Activated T-cell treated with anti-CD3 and anti-CD28 coated beads, Interleukin-2, amount 50 U/mL, for 24 hours (primary cell): Measurements from ENCODE around the gene AKNAD1.
"Not testable (repeated sequence)": the region's sequence is repeated elsewhere in the genome, so short reads cannot be mapped to it uniquely, and the experiment has no call there.

Experiments
- DNase-seq: peaks from one replicate; pipeline ENCODE4 v3.0.0-alpha.2; 2020
- H3K27ac Mint-ChIP-seq: 2 replicates; pipeline ENCODE4 v1.8.0; 2020; ENCODE audit warnings: mild to moderate bottlenecking, mixed read lengths
- H3K27me3 Mint-ChIP-seq: 2 replicates; pipeline ENCODE4 v1.8.0; 2020; ENCODE audit warnings: mixed read lengths
- H3K36me3 Mint-ChIP-seq: 2 replicates; pipeline ENCODE4 v1.8.0; 2020; ENCODE audit warnings: low read depth, mixed read lengths
- H3K4me1 Mint-ChIP-seq: 2 replicates; pipeline ENCODE4 v1.8.0; 2020; ENCODE audit warnings: low read depth, mixed read lengths
- H3K4me3 Mint-ChIP-seq: 2 replicates; pipeline ENCODE4 v1.8.0; 2020; ENCODE audit warnings: mild to moderate bottlenecking, moderate library complexity, mixed read lengths
- H3K9me3 Mint-ChIP-seq: 2 replicates; pipeline ENCODE4 v1.8.0; 2020; ENCODE audit warnings: mixed read lengths

AKNAD1 gene, protein sequence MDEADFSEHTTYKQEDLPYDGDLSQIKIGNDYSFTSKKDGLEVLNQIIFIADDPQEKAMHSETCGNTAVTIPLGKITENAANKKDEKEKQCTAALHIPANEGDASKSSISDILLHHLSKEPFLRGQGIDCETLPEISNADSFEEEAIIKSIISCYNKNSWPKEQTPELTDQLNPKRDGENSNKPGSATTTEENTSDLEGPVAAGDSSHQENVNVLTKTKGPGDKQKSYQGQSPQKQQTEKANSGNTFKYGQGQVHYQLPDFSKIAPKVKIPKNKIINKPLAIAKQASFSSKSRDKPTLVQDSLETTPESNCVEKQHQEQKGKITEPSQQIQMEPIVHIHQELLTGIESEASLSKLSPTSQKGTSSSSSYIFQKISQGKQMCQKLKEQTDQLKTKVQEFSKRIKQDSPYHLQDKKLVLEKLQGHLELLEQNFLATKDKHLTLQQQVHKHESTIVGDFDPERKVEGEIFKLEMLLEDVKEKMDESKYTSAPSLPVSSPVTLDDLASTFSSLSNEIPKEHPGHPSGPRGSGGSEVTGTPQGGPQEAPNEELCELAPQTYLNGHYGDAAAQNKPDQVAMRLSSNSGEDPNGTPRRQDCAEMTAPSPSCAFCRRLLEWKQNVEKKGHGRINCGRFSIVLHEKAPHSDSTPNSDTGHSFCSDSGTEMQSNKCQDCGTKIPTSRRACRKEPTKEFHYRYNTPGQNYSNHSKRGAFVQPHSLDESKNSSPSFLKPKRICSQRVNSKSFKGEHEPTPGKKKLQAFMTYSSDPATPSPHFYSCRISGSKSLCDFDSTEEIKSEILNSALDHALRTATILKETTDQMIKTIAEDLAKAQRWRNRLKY

DNA sequence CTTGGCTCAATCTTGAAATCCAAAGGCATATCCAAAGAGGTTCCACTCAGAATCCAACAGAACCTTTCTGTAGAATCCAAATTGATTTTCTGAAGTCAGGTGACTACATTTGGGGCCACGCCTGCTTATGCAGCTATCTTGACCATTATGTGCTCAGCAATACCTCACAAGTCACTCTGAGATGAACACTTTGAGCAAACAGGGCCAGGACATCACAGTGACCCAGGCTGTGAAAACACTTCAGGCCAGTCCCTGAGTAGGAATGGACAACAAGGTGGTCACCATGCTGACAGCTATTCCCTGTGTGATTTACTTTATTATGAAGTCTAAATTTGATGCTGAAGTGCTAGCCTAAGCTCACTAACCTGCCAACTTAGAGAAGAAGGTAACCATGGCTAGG lies at the start of gene AKNAD1:
AKNAD1 (minus strand) TSS at position 101 of the 400 bp plus-strand sequence. CDS start 4,430 bp downstream, outside the sequence.
- H3K4me3 Mint-ChIP-seq = no peak within 1 kb of the TSS
- H3K27ac Mint-ChIP-seq = no peak within 1 kb of the TSS
- peaks cover 39% of the 10 kb centered on the region for H3K27me3 Mint-ChIP-seq
- H3K9me3 Mint-ChIP-seq = no peaks in the 10 kb centered on the region
- H3K4me1 Mint-ChIP-seq = peaks cover 9% of the 10 kb centered on the region
- no peaks in the 10 kb centered on the region for H3K36me3 Mint-ChIP-seq
- no peak for DNase-seq

DNA sequence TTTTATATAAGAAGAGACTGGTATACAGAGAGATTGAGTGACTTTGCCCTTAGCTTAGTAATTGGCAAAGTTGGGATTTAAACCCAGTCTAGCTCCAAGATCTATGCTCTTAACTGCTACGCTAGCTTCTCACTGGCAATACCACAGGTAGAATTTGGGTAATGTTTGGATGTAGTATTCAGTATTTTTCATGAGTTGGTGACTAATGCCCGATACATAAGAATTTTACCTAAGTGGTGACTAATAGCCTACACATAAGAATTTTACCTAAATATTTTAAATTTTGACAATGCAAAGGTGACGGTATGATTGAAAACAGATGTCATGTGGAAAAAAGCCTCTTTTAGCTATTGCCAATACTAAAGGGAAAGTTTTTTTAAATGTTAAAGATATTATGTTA lies 44.2 kb upstream of the AKNAD1 start:
- Mint-ChIP-seq H3K9me3 (no peaks in the 10 kb centered on the region), H3K36me3 (no peaks in the 10 kb centered on the region), H3K4me3 (no peak overlapping the region), H3K4me1 (no peaks in the 10 kb centered on the region), H3K27me3 (no peaks in the 10 kb centered on the region), H3K27ac (no peak overlapping the region)
- no peak for DNase-seq

DNA sequence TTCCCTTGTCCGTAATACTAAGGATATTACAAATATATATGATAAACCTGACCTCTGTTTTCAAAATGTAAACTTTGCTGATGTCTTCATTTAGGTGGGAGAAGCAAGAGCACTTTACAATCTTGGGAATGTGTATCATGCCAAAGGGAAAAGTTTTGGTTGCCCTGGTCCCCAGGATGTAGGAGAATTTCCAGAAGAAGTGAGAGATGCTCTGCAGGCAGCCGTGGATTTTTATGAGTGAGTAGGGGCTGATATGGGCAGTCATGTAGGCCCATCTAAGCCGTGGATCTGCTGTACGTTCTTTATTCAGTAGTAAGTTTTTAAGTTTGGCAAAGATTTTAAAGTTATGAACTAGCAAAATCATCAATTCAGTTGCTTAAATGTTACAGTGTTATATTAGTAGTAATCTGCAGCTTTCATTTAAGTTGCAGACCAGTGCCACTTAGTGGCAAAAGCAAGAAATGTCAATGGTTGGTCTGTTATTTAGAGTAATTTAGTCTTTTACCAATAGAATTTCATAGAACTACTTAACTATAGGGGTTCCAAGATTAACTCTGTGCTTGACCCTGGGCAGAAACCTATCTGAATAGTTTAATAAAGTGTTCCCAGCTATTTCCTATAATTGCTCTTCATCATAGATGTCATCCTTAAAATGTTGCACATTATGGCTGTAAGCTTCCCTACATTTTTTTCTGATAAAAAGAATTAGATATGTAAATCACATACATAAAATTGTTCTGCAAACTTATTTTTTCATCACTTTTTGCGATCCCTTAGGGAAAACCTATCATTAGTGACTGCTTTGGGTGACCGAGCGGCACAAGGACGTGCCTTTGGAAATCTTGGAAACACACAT lies 41.2 kb upstream of the AKNAD1 start:
- no peaks in the 10 kb centered on the region for H3K9me3 Mint-ChIP-seq
- no peak overlapping the region for H3K4me3 Mint-ChIP-seq
- peaks cover 3% of the 10 kb centered on the region for H3K27me3 Mint-ChIP-seq
- no peaks in the 10 kb centered on the region for H3K36me3 Mint-ChIP-seq
- H3K4me1 Mint-ChIP-seq = no peaks in the 10 kb centered on the region
- DNase-seq = no peak
- H3K27ac Mint-ChIP-seq = no peak overlapping the region

DNA sequence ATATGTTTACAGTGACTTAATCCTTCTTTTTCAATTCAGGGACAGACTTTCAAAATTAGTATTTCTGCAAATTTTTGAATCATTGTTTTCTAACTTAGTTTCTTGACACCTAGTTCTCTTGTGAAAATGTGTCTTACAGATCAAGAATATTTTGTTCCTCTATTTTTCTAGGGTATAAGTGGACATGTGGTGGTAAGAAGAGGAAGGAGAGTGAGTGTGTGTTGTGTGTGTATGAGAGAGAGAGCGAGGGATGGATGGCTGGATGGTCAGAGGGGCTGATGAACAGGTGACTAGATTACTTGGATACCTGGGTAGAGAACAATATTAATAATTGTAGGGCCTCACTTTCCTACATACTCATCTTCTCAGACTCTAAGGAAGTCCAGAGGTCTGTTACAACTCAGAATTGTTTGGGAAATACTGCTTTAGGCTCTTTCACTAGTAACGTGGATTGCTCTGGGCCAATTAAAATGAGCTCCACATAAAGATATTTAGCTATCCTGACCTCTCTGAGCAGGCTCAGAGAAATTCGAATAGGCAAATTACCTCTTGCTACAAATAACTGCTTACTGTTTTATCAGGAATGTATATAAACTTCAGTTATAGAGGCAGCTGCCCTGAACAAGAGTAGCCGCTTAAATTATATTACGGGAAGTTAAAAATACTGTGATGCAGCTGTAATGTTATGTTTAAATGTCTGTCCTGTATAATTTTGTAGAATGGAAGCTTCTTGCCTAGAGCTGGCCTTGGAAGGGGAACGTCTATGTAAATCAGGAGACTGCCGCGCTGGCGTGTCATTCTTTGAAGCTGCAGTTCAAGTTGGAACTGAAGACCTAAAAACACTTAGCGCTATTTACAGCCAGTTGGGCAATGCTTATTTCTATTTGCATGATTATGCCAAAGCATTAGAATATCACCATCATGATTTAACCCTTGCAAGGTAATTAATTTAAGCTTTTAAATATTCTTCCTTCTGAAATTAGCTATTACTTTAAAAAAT lies 39.6 kb upstream of the AKNAD1 start:
- no peak overlapping the region for H3K27ac Mint-ChIP-seq

DNA sequence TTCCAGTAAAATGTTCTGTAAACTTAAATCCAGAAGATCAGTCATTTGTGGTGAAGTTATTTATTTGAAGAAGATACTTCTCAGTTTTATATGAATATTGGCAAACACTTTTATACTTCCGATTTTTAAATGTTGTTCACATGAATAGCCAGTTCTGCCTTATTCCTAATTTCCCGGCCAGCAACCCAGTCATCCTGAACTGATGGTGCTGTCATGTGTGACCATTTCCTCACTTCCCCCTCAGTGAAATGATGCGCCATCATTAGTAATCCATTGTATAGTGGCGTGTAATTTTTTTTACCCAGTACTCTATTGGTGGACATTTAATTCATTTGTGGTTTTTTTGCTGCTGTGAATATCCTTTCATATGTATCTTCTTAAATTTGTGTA lies 36.2 kb upstream of the AKNAD1 start:
- H3K27me3 Mint-ChIP-seq = peaks cover 8% of the 10 kb centered on the region
- H3K9me3 Mint-ChIP-seq = no peaks in the 10 kb centered on the region
- H3K27ac Mint-ChIP-seq = no peak overlapping the region
- H3K36me3 Mint-ChIP-seq = no peaks in the 10 kb centered on the region
- no peak overlapping the region for H3K4me3 Mint-ChIP-seq
- H3K4me1 Mint-ChIP-seq = no peaks in the 10 kb centered on the region
- DNase-seq = no peak

More for the DNA sequence above, 39.6 kb upstream of the AKNAD1 start:
- Mint-ChIP-seq H3K4me1 (no peaks in the 10 kb centered on the region), H3K27me3 (peaks cover 8% of the 10 kb centered on the region), H3K9me3 (no peaks in the 10 kb centered on the region), H3K4me3 (no peak overlapping the region), H3K36me3 (no peaks in the 10 kb centered on the region)
- DNase-seq = no peak

DNA sequence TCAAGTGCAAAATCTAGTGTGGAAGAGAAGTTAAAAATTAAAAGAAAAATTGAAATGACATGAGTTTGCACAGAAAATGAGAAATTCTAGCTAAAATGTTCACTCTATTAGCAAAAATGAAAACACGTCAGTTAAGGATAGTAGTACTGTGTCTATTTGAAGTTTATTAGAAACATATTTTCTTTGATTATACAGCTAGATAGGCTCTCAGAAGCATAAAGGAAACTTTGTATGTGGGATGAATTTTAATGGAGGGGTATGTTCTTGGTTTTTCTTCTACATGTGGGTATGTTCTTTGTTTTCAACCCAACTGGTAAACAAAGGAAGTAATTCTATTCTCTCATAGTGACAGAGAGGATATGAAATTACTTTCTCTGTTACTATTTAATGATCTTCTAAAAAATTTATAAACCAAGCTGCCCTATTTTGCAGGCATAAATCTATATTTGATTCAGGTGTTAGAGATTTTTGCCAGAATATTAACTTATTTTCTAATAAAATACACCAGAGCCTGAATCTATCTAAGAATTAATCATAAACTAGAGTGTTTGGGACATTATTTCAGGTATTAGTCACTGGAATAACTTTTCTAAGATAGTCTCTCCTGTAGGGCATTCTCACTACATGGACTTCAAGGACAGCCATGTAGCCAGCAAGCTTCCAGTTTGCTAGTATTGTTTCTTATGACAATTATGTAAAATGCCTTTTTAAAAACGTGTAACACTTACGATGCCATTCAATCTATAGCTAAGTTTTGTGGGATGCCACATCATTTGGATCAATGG lies 35.7 kb upstream of the AKNAD1 start:
- no peaks in the 10 kb centered on the region for H3K4me1 Mint-ChIP-seq
- no peaks in the 10 kb centered on the region for H3K9me3 Mint-ChIP-seq
- H3K27ac Mint-ChIP-seq = no peak overlapping the region
- no peak overlapping the region for H3K4me3 Mint-ChIP-seq
- no peak for DNase-seq
- H3K36me3 Mint-ChIP-seq = no peaks in the 10 kb centered on the region
- peaks cover 8% of the 10 kb centered on the region for H3K27me3 Mint-ChIP-seq

DNA sequence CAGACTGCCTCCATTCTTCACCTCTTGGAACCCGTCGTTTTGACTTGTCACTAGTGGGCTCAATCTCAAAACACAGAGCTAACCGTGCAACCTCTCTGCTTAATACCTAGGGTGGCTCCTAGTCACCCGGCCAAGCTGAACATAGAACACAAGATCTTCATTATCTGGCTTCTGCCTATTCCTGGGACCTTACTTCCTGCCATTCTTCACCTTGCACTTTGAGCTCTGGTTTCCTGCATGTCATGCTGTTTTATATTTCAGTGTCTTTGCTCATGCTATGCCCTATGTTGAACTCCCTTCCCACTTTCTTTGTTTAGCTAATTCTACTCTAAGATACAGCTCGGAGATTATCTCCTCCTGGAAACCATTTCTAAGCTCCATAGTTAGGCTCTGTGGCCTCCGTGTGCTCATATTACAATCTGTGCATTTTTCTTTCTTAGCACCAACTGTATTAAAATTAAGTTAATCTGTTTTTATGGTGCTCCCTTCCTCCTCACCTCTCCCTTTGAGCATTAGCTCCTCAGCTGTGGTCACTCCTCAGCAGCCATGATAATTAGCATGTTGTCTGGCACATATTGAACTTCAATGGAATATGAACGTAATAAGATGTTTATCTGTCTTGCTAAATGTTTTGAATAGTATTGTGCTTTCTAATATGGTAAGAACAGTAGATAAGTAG lies 33.0 kb upstream of the AKNAD1 start:
- H3K4me1 Mint-ChIP-seq = no peaks in the 10 kb centered on the region
- H3K9me3 Mint-ChIP-seq = no peaks in the 10 kb centered on the region
- peaks cover 8% of the 10 kb centered on the region for H3K27me3 Mint-ChIP-seq
- no peaks in the 10 kb centered on the region for H3K36me3 Mint-ChIP-seq
- H3K27ac Mint-ChIP-seq = no peak overlapping the region
- no peak overlapping the region for H3K4me3 Mint-ChIP-seq
- no peak for DNase-seq

DNA sequence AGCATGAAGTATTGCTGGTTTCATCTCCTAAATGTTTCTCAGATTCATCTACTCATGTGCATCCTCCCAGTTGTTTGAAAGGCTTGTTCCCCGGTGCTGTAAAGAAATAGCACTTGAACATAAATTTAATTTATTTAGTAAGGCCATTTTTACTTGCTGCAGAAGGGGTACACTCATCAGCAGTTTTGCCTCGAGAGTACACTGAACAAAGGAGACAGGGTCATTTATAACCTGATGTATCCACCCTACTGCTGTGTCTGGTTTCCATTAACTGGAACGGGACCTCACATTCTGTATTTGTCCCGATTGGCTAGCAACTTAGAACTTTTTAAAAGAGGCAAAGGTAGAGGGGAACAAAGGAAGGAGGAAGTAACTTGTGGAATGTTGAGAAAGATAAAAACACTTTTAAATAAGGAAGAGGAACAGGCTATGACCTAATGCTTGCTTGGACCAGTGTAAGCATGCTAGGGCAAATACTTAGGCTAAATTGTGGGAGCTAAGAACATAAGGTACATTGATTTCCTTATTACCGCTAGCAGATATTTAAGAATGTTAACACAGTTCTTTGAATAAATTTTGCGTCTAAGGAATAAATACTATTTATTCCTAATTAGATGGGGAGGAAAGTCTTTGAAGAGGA lies 32.2 kb upstream of the AKNAD1 start:
- DNase-seq, H3K27me3 Mint-ChIP-seq, H3K36me3 Mint-ChIP-seq, H3K9me3 Mint-ChIP-seq, H3K4me3 Mint-ChIP-seq, H3K4me1 Mint-ChIP-seq, H3K27ac Mint-ChIP-seq: not testable (repeated sequence)

DNA sequence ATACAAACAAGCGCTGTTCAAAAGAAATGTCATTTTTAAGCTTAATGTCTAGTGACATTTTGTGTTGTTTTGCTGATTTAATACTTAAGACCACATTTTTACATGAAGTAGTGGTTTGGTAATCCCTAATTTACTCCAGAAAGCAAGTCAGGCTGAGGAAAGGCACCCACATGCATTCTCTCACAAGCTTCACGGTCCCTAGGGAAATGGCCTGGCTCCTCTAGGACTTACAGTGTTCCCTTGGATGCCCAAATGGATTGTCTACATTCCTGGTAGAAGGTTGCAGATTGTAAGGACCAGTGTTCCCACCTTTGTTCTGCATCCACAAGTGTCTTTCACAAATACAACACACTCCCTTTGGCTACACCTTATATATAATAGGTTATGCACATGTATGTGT lies 29.4 kb upstream of the AKNAD1 start:
- Mint-ChIP-seq H3K9me3 (no peaks in the 10 kb centered on the region), H3K36me3 (no peaks in the 10 kb centered on the region), H3K27me3 (no peaks in the 10 kb centered on the region), H3K4me3 (no peak overlapping the region), H3K27ac (no peak overlapping the region), H3K4me1 (no peaks in the 10 kb centered on the region)
- DNase-seq = no peak

DNA sequence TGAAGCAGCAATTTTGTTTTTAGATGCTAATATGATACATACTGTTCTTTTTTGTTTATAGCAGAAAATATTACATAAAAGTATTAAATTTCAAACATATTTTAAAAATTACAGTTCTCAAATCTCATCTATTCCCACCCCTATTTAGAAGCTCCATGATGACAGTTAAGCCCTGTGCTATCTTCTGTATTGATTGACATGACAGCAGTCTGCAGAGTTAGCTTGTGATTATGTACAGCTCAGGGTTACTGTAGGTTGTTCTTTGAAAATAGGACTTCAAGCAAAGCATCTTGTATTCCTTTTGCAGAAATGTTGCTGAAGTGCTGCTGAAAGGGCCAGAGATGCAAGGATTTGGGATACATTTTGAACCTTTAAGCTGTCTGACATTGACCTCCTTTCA lies 28.1 kb upstream of the AKNAD1 start:
- no peaks in the 10 kb centered on the region for H3K27me3 Mint-ChIP-seq
- H3K9me3 Mint-ChIP-seq = no peaks in the 10 kb centered on the region
- no peaks in the 10 kb centered on the region for H3K36me3 Mint-ChIP-seq
- no peak for DNase-seq
- no peak overlapping the region for H3K27ac Mint-ChIP-seq
- H3K4me1 Mint-ChIP-seq = no peaks in the 10 kb centered on the region
- H3K4me3 Mint-ChIP-seq = no peak overlapping the region

DNA sequence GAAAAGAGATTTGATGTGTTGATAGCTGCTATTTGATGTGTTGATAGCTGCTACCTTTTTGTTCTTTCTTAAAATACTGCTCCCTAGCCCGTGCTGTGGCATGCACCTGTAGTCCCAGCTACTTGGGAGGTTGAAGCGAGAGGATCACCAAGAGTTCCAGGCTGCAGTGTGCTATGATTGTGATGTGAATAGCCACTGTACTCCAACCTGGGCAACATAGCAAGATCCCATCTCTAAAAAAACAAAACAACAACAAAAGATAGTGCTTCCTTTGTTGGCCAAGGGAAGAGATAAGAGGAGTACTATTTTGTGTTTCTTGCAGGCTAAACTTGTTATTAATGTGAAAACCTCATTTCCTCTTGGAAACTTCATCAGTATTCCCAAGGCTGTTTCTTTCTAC lies 25.9 kb upstream of the AKNAD1 start:
- H3K36me3 Mint-ChIP-seq = no peaks in the 10 kb centered on the region
- no peak overlapping the region for H3K27ac Mint-ChIP-seq
- H3K27me3 Mint-ChIP-seq = peaks cover 4% of the 10 kb centered on the region
- H3K9me3 Mint-ChIP-seq = no peaks in the 10 kb centered on the region
- peaks cover 4% of the 10 kb centered on the region for H3K4me1 Mint-ChIP-seq
- H3K4me3 Mint-ChIP-seq = no peak overlapping the region
- DNase-seq = no peak

DNA sequence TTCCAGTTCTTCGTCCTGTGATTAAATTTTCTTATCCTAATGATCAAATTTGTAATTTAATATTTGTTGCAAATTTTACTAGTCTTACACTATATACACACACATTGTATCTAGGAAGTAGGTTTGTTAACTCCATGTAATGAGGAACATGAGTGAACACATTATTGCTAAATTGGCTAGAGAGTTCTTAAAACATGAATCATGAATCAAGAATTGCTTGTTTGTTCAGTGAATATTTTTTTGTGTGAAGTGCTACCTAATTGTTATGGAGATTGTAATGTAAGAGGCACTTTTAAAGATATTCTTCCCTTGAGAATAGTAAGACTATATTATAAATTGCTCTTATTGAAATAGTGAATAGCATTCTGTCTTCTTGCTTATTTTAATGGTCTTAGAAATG lies 24.5 kb upstream of the AKNAD1 start:
- H3K9me3 Mint-ChIP-seq = no peaks in the 10 kb centered on the region
- H3K27ac Mint-ChIP-seq = no peak overlapping the region
- H3K4me3 Mint-ChIP-seq = no peak overlapping the region
- peaks cover 11% of the 10 kb centered on the region for H3K4me1 Mint-ChIP-seq
- no peak for DNase-seq
- peaks cover 2% of the 10 kb centered on the region for H3K36me3 Mint-ChIP-seq
- H3K27me3 Mint-ChIP-seq = peaks cover 7% of the 10 kb centered on the region
